GM23248 (cell line): ENCODE measurements around the gene MMS22L.

ENCODE experiments used
- EZH2 ChIP-seq: fragments of 200-600 bp; sonication (generic); IDR thresholded peaks from 2 replicates; pipeline ENCODE4 v1.6.1; 2018; ENCODE audit warnings: antibody characterized with exemption, mild to moderate bottlenecking; ENCODE audit not compliant: insufficient read depth, poor library complexity, severe bottlenecking
- EZH2phosphoT487 ChIP-seq: fragments of 200-600 bp; sonication (generic); IDR thresholded peaks from 2 replicates; pipeline ENCODE4 v1.6.1; 2018; ENCODE audit warnings: antibody characterized with exemption, moderate library complexity, mild to moderate bottlenecking, low read depth; ENCODE audit not compliant: insufficient read depth

GRCh38 chr6:97280766-97281165, 2.2 kb downstream of the MMS22L start:
- TF ChIP-seq EZH2, result no peak
- TF ChIP-seq EZH2phosphoT487, result no peak
